K562 (cell line): ENCODE measurements around the gene ALDH7A1. TPM values are rescaled to one million over a fixed set of nuclear protein-coding genes. Genes with fewer than 3 reads are reported as not detected.

Experiments
- ARID2 ChIP-seq: fragments of 450-650 bp; IDR thresholded peaks from 2 replicates; pipeline ENCODE4 v1.6.1; 2017; ENCODE audit warnings: antibody characterized with exemption, mild to moderate bottlenecking
- CBFA2T2 ChIP-seq: fragments of 450-650 bp; conservative IDR thresholded peaks from 2 replicates; pipeline ENCODE4 v1.6.1; 2017; ENCODE audit warnings: mild to moderate bottlenecking
- DACH1 ChIP-seq: fragments of 450-650 bp; IDR thresholded peaks from 2 replicates; pipeline ENCODE4 v1.6.1; 2018; ENCODE audit not compliant: partially characterized antibody
- ETV5 ChIP-seq: sonication (generic); formaldehyde crosslinking; IDR thresholded peaks from 2 replicates; pipeline ENCODE4 v1.4.0; 2020; ENCODE audit warnings: low read depth, mild to moderate bottlenecking, missing genetic modification reagents
- GATAD2B ChIP-seq: fragments of 450-650 bp; IDR thresholded peaks from 2 replicates; pipeline ENCODE4 v1.6.1; 2017; ENCODE audit warnings: mild to moderate bottlenecking, borderline replicate concordance
- HMBOX1 ChIP-seq: sonication (generic); IDR thresholded peaks from 2 replicates; pipeline ENCODE4 v1.6.1; 2016
- KAT2B ChIP-seq: IDR thresholded peaks from one replicate; pipeline ENCODE4 v1.6.1; 2012; ENCODE audit warnings: low read depth, mild to moderate bottlenecking, control low read depth, inconsistent platforms, low read length, moderate library complexity
- PCBP2 ChIP-seq: fragments of 200-400 bp; formaldehyde crosslinking; IDR thresholded peaks from 2 replicates; pipeline ENCODE4 v1.6.1; 2018; ENCODE audit warnings: low read length, low read depth, mild to moderate bottlenecking, moderate library complexity; ENCODE audit not compliant: poor library complexity, severe bottlenecking
- RBM22 ChIP-seq: fragments of 200-400 bp; formaldehyde crosslinking; IDR thresholded peaks from 2 replicates; pipeline ENCODE4 v1.6.1; 2018; ENCODE audit warnings: low read length, low read depth; ENCODE audit not compliant: poor library complexity, severe bottlenecking
- REST ChIP-seq, 2 experiments: fragments of 450-650 bp; formaldehyde crosslinking in 1 of 2; IDR thresholded peaks; 2 replicates each; pipeline versions ENCODE4 v1.4.0 to v1.6.1; 2014 to 2020; ENCODE audit warnings: mild to moderate bottlenecking in 2 of 2, borderline replicate concordance in 1 of 2, low read depth in 1 of 2
- SIN3A ChIP-seq, 2 experiments: fragments of 150-350 bp in 1 of 2; IDR thresholded peaks; 2 replicates each; pipeline ENCODE4 v1.6.1; 2011 to 2016; ENCODE audit warnings: borderline replicate concordance in 2 of 2, low read depth in 2 of 2, low read length in 2 of 2, mild to moderate bottlenecking in 2 of 2, moderate library complexity in 2 of 2; ENCODE audit not compliant: control insufficient read depth in 1 of 2
- SNIP1 ChIP-seq: fragments of 450-650 bp; IDR thresholded peaks from 2 replicates; pipeline ENCODE4 v1.7.1; 2017; ENCODE audit warnings: low read depth, mild to moderate bottlenecking
- TRIM24 ChIP-seq, 2 experiments: fragments of 450-650 bp; IDR thresholded peaks; 2 replicates each; pipeline ENCODE4 v1.6.1; 2016
- ZBTB8A ChIP-seq: fragments of 450-650 bp; IDR thresholded peaks from 2 replicates; pipeline ENCODE4 v1.6.1; 2018; ENCODE audit warnings: mild to moderate bottlenecking, moderate library complexity; ENCODE audit not compliant: partially characterized antibody
- ZC3H11A ChIP-seq: IDR thresholded peaks from 2 replicates; pipeline ENCODE4 v1.6.1; 2012; ENCODE audit warnings: low read depth, low read length, improper control_type of control experiment
- ZC3H4 ChIP-seq: sonication (generic); formaldehyde crosslinking; IDR thresholded peaks from 2 replicates; pipeline ENCODE4 v1.9.0; 2021; ENCODE audit warnings: missing genetic modification reagents, borderline replicate concordance
- polyA plus RNA-seq, 8 experiments: library from polyadenylated mRNA; depleted of rRNA in 4 of 8; stranded (reverse) in 5 of 8; unstranded in 3 of 8; fragments of >200 nt; fragmentation: Nextera tagmentation in 2 of 8; fragmentation: Illumina TruSeq in 1 of 8; extraction: Ambion mirVana in 2 of 8; extraction: Trizol in 1 of 8; gene quantifications; 2 replicates each; pipeline versions ENCODE4 v1.2.1 to v1.2.3, GENCODE V29; 2011 to 2014; ENCODE audit warnings: inconsistent platforms in 1 of 8, missing spikeins in 1 of 8
- total RNA-seq, 7 experiments: library from RNA; depleted of rRNA in 6 of 7; stranded (reverse); fragments of >200 nt in 6 of 7; fragmentation: Illumina TruSeq in 2 of 7; extraction: Trizol in 2 of 7; gene quantifications; 2 replicates each; pipeline versions ENCODE4 v1.2.1 to v1.2.3, GENCODE V29; 2011 to 2021; ENCODE audit warnings: low replicate concordance in 1 of 7

ALDH7A1 gene
- total and polyA plus RNA-seq, 9 of the 15 experiments (the other 6 are each of a cell fraction or from before 2014, with no cell fraction given), result 0.04 to 0.49 TPM; not detected in 7

DNA sequence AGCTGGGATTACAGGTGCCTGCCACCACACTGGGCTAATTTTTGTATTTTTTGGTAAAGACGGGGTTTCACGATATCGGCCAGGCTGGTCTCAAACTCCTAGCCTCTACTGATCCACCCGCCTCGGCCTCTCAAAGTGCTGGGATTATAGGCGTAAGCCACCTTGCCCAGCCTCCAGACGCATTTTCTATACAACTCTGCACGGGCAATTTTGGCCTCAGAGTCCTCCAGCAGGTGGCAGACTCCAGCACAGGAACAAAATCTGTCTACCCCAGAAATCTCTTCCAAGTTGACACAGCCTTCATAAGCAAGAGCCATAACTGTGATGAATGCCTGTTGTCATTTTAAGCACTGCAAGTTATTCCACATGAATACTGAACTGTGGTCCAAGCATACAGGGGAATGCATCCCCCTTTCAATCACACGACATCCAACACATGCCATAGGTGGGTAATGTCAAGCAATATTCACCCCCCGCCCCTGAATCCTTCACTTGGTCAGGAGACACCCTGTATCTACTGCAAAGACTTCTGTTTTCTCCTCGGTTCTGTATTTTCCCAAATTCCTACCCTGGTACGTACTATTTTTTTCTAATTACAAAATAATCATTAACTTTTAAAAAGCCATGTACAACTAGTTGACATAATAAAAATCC is 50.8 kb downstream of the ALDH7A1 start (continued):
- TF ChIP-seq SIN3A (IDR thresholded peaks at IDR 0.05; ENCODE audit: borderline replicate concordance in 2 of 2, control insufficient read depth in 1 of 2, low read depth in 2 of 2, low read length in 2 of 2) (no peak), CBFA2T2 (no peak), ARID2 (0 out of 2 replicates have a peak, but pooled peaks have one; percentile 18), REST (IDR thresholded peaks at IDR 0.05; ENCODE audit: borderline replicate concordance) (peak; percentile 61; the same call in 1 of the 2 replicates), REST (CRISPR knock-in tag; IDR thresholded peaks at IDR 0.05; ENCODE audit: low read depth) (no peak), HMBOX1 (no peak), TRIM24 (IDR thresholded peaks at IDR 0.05) (no peak), ZBTB8A (no peak), RBM22 (no peak), ZC3H11A (no peak), DACH1 (no peak), SNIP1 (no peak), KAT2B (no peak), ETV5 (CRISPR knock-in tag) (no peak), GATAD2B (no peak), PCBP2 (no peak), ZC3H4 (CRISPR knock-in tag) (no peak)
